HepG2 (cell line): ENCODE results near the gene CLIP2. TPM values are rescaled to one million over a fixed set of nuclear protein-coding genes. Genes with fewer than 3 reads are reported as not detected.
"Not testable (repeated sequence)": the region's sequence is repeated elsewhere in the genome, so short reads cannot be mapped to it uniquely, and the experiment has no call there.

ENCODE experiments used
- ATAC-seq: fragments of 200-7000 bp; cut with Tn5 transposase; 3 replicates; pipeline ENCODE4 v1.9.1; 2020; ENCODE audit warnings: mild to moderate bottlenecking, moderate library complexity
- BruUV-seq: library from RNA; stranded (reverse); fragments of 400-500 nt; replicated peaks from 2 replicates; lab custom pipeline; 2021; lab: Mats Ljungman, UMichigan
- CTCF ChIA-PET: fragments of 300-600 bp; formaldehyde crosslinking; extraction: SDS; loops from one replicate; lab custom pipeline; 2021; ENCODE audit warnings: low total read pairs, inconsistent platforms, low intra/inter-chr PET ratio; lab: Yijun Ruan, JAX
- POLR2A ChIA-PET: fragments of 350-600 bp; sonication (Branson Sonifier 250); formaldehyde crosslinking; loops from one replicate; lab custom pipeline; 2020; ENCODE audit warnings: antibody characterized with exemption, inconsistent platforms; lab: Yijun Ruan, JAX
- DNase-seq: peaks from one replicate; pipeline ENCODE4 v3.0.0-alpha.2; 2015; ENCODE audit warnings: low spot score
- FAIRE-seq: peaks from 3 replicates; lab custom pipeline; 2011; peaks lifted over from hg19 to GRCh38; lab: Jason Lieb, UNC
- H2AFZ ChIP-seq: one replicate; pipeline ENCODE4 v1.6.1; 2011; ENCODE audit warnings: low read length, inconsistent platforms
- H3K27ac ChIP-seq: fragments of 300-600 bp; 3 replicates; pipeline ENCODE4 v1.8.0; 2011; ENCODE audit warnings: mixed run types, mild to moderate bottlenecking, mixed read lengths, low read length, inconsistent platforms; ENCODE audit not compliant: insufficient read depth; ENCODE audit errors: extremely low read length
- H3K27me3 ChIP-seq, 2 experiments: fragments of 200-600 bp in 1 of 2; 2 replicates in 1 of 2; 3 replicates in 1 of 2; pipeline versions ENCODE4 v1.6.0 to v1.8.0; 2011; ENCODE audit warnings: low read length in 2 of 2, mild to moderate bottlenecking in 2 of 2, moderate library complexity in 2 of 2, inconsistent platforms in 1 of 2; ENCODE audit not compliant: insufficient read depth in 2 of 2, control insufficient read depth in 1 of 2
- H3K36me3 ChIP-seq, 2 experiments: fragments of 200-600 bp in 1 of 2; replicated peaks in 1 of 2; 2 replicates in 1 of 2; 3 replicates in 1 of 2; pipeline versions ENCODE4 v1.5.1 to v1.8.0; 2011; ENCODE audit warnings: low read length in 2 of 2, inconsistent platforms in 1 of 2; ENCODE audit not compliant: insufficient read depth in 2 of 2, control insufficient read depth in 1 of 2
- H3K4me1 ChIP-seq: 2 replicates; pipeline ENCODE4 v1.5.1; 2012; ENCODE audit warnings: low read length, inconsistent platforms; ENCODE audit not compliant: insufficient read depth
- H3K4me2 ChIP-seq: 2 replicates; pipeline ENCODE4 v1.6.0; 2011; ENCODE audit warnings: low read depth, low read length, inconsistent platforms
- H3K4me3 ChIP-seq, 3 experiments: fragments of 200-600 bp in 1 of 3; sonication (generic), shearing (Covaris generic) in 1 of 3; replicated peaks in 1 of 3; 2 replicates each; pipeline ENCODE4 v1.5.1; 2011 to 2016; ENCODE audit warnings: low read length in 3 of 3, inconsistent platforms in 2 of 3, low read depth in 2 of 3, mild to moderate bottlenecking in 2 of 3, control low read depth in 1 of 3, mixed read lengths in 1 of 3; ENCODE audit not compliant: insufficient read depth in 1 of 3
- H3K79me2 ChIP-seq: one replicate; pipeline ENCODE4 v1.6.1; 2011; ENCODE audit warnings: low read length, inconsistent platforms; ENCODE audit not compliant: insufficient read depth
- H3K9ac ChIP-seq: 2 replicates; pipeline ENCODE4 v1.6.0; 2011; ENCODE audit warnings: mild to moderate bottlenecking, low read depth, low read length, inconsistent platforms; ENCODE audit not compliant: insufficient read depth
- H3K9me3 ChIP-seq: 2 replicates; pipeline ENCODE4 v1.5.1; 2012; ENCODE audit warnings: mild to moderate bottlenecking, low read length
- H4K20me1 ChIP-seq: 2 replicates; pipeline ENCODE4 v1.6.0; 2011; ENCODE audit warnings: inconsistent platforms, mild to moderate bottlenecking, low read length, moderate library complexity; ENCODE audit not compliant: insufficient read depth
- CREB1 ChIP-seq, 2 experiments: fragments of 450-650 bp in 1 of 2; IDR thresholded peaks; 2 replicates each; pipeline ENCODE4 v1.6.1; 2016 to 2017; ENCODE audit warnings: control low read depth in 1 of 2, mild to moderate bottlenecking in 1 of 2, missing compliant biosample characterization in 1 of 2, missing genetic modification characterization in 1 of 2
- LCORL ChIP-seq, 2 experiments: fragments of 450-650 bp in 1 of 2; sonication (generic) in 1 of 2; formaldehyde crosslinking in 1 of 2; IDR thresholded peaks; 2 replicates each; pipeline versions ENCODE4 v1.5.0 to v1.6.1; 2017 to 2020; ENCODE audit warnings: antibody characterized with exemption in 1 of 2, missing genetic modification reagents in 1 of 2
- NFIB ChIP-seq: sonication (generic); formaldehyde crosslinking; IDR thresholded peaks from 2 replicates; pipeline ENCODE4 v1.9.0; 2021; ENCODE audit warnings: missing genetic modification reagents, mild to moderate bottlenecking, borderline replicate concordance
- PBX2 ChIP-seq: IDR thresholded peaks from 2 replicates; pipeline ENCODE4 v1.6.1; 2016; ENCODE audit warnings: control low read depth
- ZBTB44 ChIP-seq: sonication (generic); formaldehyde crosslinking; IDR thresholded peaks from 2 replicates; pipeline ENCODE4 v1.4.0; 2020; ENCODE audit warnings: missing genetic modification reagents
- ZBTB46 ChIP-seq: sonication (generic); formaldehyde crosslinking; IDR thresholded peaks from 2 replicates; pipeline ENCODE4 v1.4.0; 2020; ENCODE audit warnings: mild to moderate bottlenecking, missing genetic modification reagents, borderline replicate concordance
- ZMYM3 ChIP-seq: sonication (generic); formaldehyde crosslinking; IDR thresholded peaks from 2 replicates; pipeline ENCODE4 v1.5.1; 2020; ENCODE audit warnings: mild to moderate bottlenecking, missing genetic modification reagents
- ZNF121 ChIP-seq: sonication (generic); formaldehyde crosslinking; IDR thresholded peaks from 2 replicates; pipeline ENCODE4 v1.5.0; 2020; ENCODE audit warnings: mild to moderate bottlenecking, missing genetic modification reagents
- ZNF460 ChIP-seq: sonication (generic); formaldehyde crosslinking; IDR thresholded peaks from 2 replicates; pipeline ENCODE4 v1.5.1; 2020; ENCODE audit warnings: missing genetic modification reagents, mild to moderate bottlenecking, borderline replicate concordance
- ZNF770 ChIP-seq: sonication (generic); formaldehyde crosslinking; IDR thresholded peaks from 2 replicates; pipeline ENCODE4 v1.5.0; 2020; ENCODE audit warnings: mild to moderate bottlenecking, missing genetic modification reagents
- ZSCAN29 ChIP-seq: sonication (generic); formaldehyde crosslinking; conservative IDR thresholded peaks from 2 replicates; pipeline ENCODE4 v1.4.0; 2020; ENCODE audit warnings: mild to moderate bottlenecking, missing genetic modification reagents
- WGBS: methylation state at CpG from one replicate; pipeline ENCODE4 v1.1.6; 2017; ENCODE audit warnings: low lambda C conversion rate; 5-methylcytosine and 5-hydroxymethylcytosine counted together
- in situ Hi-C: cut with HindIII; loops from 2 replicates; pipeline ENCODE4 v1.10.0; 2017; ENCODE audit warnings: low pct_unique_long_range_greater_than_20kb; ENCODE audit not compliant: extremely low pct_ligation_motif_present
- intact Hi-C: fragments of 100-400 bp; cut with micrococcal nuclease; formaldehyde crosslinking; loops from one replicate; pipeline ENCODE4 v1.10.0; 2022; ENCODE audit not compliant: unreplicated experiment
- polyA plus RNA-seq, 8 experiments: library from polyadenylated mRNA; depleted of rRNA in 3 of 8; stranded (reverse) in 7 of 8; unstranded in 1 of 8; fragments of >200 nt; fragmentation: Illumina TruSeq in 4 of 8; extraction: Trizol in 4 of 8; gene quantifications; 2 replicates each; pipeline versions ENCODE4 v1.2.1 to v1.2.3, GENCODE V29; 2011 to 2016; ENCODE audit warnings: low read depth in 4 of 8, missing spikeins in 1 of 8, mixed read lengths in 1 of 8; ENCODE audit not compliant: insufficient read depth in 1 of 8
- total RNA-seq, 5 experiments: library from RNA; depleted of rRNA; stranded (reverse); fragments of >200 nt; fragmentation: Illumina TruSeq; extraction: Trizol; gene quantifications; 2 replicates each; pipeline ENCODE4 v1.2.3, GENCODE V29; 2016; ENCODE audit warnings: low read depth in 1 of 5

Gene CLIP2
- total and polyA plus RNA-seq, 2 of the 13 experiments (the other 11 are each of a cell fraction or from before 2014, with no cell fraction given), result 6.5 to 17.4 TPM

- POLR2A ChIA-PET, ATAC-seq, H3K4me2 ChIP-seq, DNase-seq: not testable (repeated sequence)
- TF ChIP-seq ZNF770 (CRISPR knock-in tag) (peak; percentile 84), ZNF121 (peak; percentile 91), ZMYM3 (CRISPR knock-in tag) (peak; percentile 67; the same call in 1 of the 2 replicates)
- TF ChIP-seq, all 625 proteins: peak for 3; not testable (repeated sequence) for 622
- in situ Hi-C loops, H3K9ac ChIP-seq, H3K79me2 ChIP-seq, H2AFZ ChIP-seq, CTCF ChIA-PET, H3K4me3 ChIP-seq, H4K20me1 ChIP-seq, H3K27me3 ChIP-seq, BruUV-seq, H3K27ac ChIP-seq, H3K9me3 ChIP-seq, H3K36me3 ChIP-seq, FAIRE-seq: not testable (repeated sequence)
- WGBS, result 2% methylated on average over 2 of the region's 4 CpGs
- H3K4me1 ChIP-seq, result peaks cover 19% of the 10 kb centered on the region
- intact Hi-C loops, result loop anchor here (2.0 kb wide), 1 partner anchor 126 kb away; no protein-coding TSS in a partner anchor
Observed at GRCh38 chr7:74419232-74419631, 130.0 kb downstream of the CLIP2 start.

- H2AFZ ChIP-seq, result no peak overlapping the region
- ATAC-seq (no peak), DNase-seq (no peak), FAIRE-seq (no peak)
- in situ Hi-C loops, result loop anchor here (5.0 kb wide), 1 partner anchor 127 kb away; no protein-coding TSS in a partner anchor
- H3K9me3 ChIP-seq, result no peaks in the 10 kb centered on the region
- POLR2A ChIA-PET, result no interaction called here
- no peaks in the 10 kb centered on the region for H3K36me3 ChIP-seq
- no peak overlapping the region for H3K27ac ChIP-seq
- H3K4me3 ChIP-seq, result no peak overlapping the region
- no peak overlapping the region for H3K4me2 ChIP-seq
- no peak overlapping the region for H3K9ac ChIP-seq
- peaks cover 19% of the 10 kb centered on the region for H3K4me1 ChIP-seq
- no TSS peak for BruUV-seq
- peaks cover 0 to 1% of the 10 kb centered on the region in 2 experiments; a peak in 1 of 5 replicates for H3K27me3 ChIP-seq
- WGBS, result 49% methylated on average over 4 of the region's 4 CpGs
- intact Hi-C loops, result no loop called here
- CTCF ChIA-PET, result no interaction called here
- no peaks in the 10 kb centered on the region for H4K20me1 ChIP-seq
- H3K79me2 ChIP-seq, result no peaks in the 10 kb centered on the region
- no peak for TF ChIP-seq ZBTB46 (CRISPR knock-in tag)
- no peak for TF ChIP-seq ZBTB44 (CRISPR knock-in tag)
- no peak for TF ChIP-seq NFIB (CRISPR knock-in tag)
- no peak for TF ChIP-seq LCORL (IDR thresholded peaks at IDR 0.05)
- TF ChIP-seq LCORL (CRISPR knock-in tag; IDR thresholded peaks at IDR 0.05), result no peak
- no peak for TF ChIP-seq CREB1 (IDR thresholded peaks at IDR 0.05)
- TF ChIP-seq CREB1 (CRISPR knock-in tag; IDR thresholded peaks at IDR 0.05), result no peak
- no peak for TF ChIP-seq ZNF460 (CRISPR knock-in tag)
- TF ChIP-seq ZSCAN29 (CRISPR knock-in tag), result no peak
- TF ChIP-seq PBX2 (CRISPR knock-in tag), result no peak
Observed at GRCh38 chr7:74420006-74420405, 130.8 kb downstream of the CLIP2 start.
